K562 (cell line): ENCODE results near the gene DDX5. TPM values are rescaled to one million over a fixed set of nuclear protein-coding genes. Genes with fewer than 3 reads are reported as not detected.

Experiments
- AFF1 ChIP-seq, 2 experiments: fragments of 450-650 bp; IDR thresholded peaks; 2 replicates each; pipeline ENCODE4 v1.6.1; 2018; ENCODE audit warnings: mild to moderate bottlenecking in 2 of 2, low read depth in 1 of 2; ENCODE audit not compliant: partially characterized antibody in 2 of 2
- ETV1 ChIP-seq: fragments of 450-650 bp; conservative IDR thresholded peaks from 2 replicates; pipeline ENCODE4 v1.6.1; 2016; ENCODE audit warnings: missing genetic modification characterization, control low read depth, low read depth, missing compliant biosample characterization
- HNRNPK ChIP-seq: fragments of 200-400 bp; formaldehyde crosslinking; IDR thresholded peaks from one replicate; pipeline ENCODE4 v1.6.1; 2018; ENCODE audit warnings: mild to moderate bottlenecking, low read depth, low read length; ENCODE audit not compliant: poor library complexity, severe bottlenecking
- RBM34 ChIP-seq: fragments of 200-400 bp; formaldehyde crosslinking; IDR thresholded peaks from 2 replicates; pipeline ENCODE4 v1.6.1; 2018; ENCODE audit warnings: low read length, borderline replicate concordance; ENCODE audit not compliant: insufficient read depth
- SFPQ ChIP-seq: fragments of 200-400 bp; formaldehyde crosslinking; IDR thresholded peaks from 2 replicates; pipeline ENCODE4 v1.6.1; 2017; ENCODE audit warnings: mild to moderate bottlenecking, low read depth, low read length, moderate library complexity
- SMAD2 ChIP-seq: fragments of 150-350 bp; IDR thresholded peaks from 2 replicates; pipeline ENCODE4 v1.6.1; 2014; ENCODE audit warnings: low read depth, mild to moderate bottlenecking, low read length
- TAF7 ChIP-seq: fragments of 450-650 bp; IDR thresholded peaks from 2 replicates; pipeline ENCODE4 v1.6.1; 2016; ENCODE audit warnings: missing genetic modification characterization, missing compliant biosample characterization
- ZBTB40 ChIP-seq, 2 experiments: fragments of 450-650 bp in 1 of 2; sonication (generic) in 1 of 2; formaldehyde crosslinking in 1 of 2; IDR thresholded peaks; 2 replicates each; pipeline versions ENCODE4 v1.7.1 to v1.9.0; 2016 to 2022; ENCODE audit warnings: inconsistent platforms in 1 of 2, mild to moderate bottlenecking in 1 of 2, missing genetic modification reagents in 1 of 2
- ZNF124 ChIP-seq: sonication (generic); formaldehyde crosslinking; IDR thresholded peaks from 2 replicates; pipeline ENCODE4 v1.8.1; 2022; ENCODE audit warnings: missing genetic modification reagents
- ZNF224 ChIP-seq: sonication (generic); formaldehyde crosslinking; IDR thresholded peaks from 2 replicates; pipeline ENCODE4 v1.8.0; 2022; ENCODE audit warnings: mild to moderate bottlenecking, missing genetic modification reagents
- ZNF232 ChIP-seq: sonication (generic); formaldehyde crosslinking; IDR thresholded peaks from 2 replicates; pipeline ENCODE4 v1.8.0; 2022; ENCODE audit warnings: mild to moderate bottlenecking, missing genetic modification reagents
- ZNF311 ChIP-seq: fragments of 250-450 bp; sonication (Bioruptor Pico); IDR thresholded peaks from 2 replicates; pipeline ENCODE4 v1.4.0; 2020; ENCODE audit warnings: mild to moderate bottlenecking, moderate library complexity
- ZNF717 ChIP-seq: fragments of 250-450 bp; sonication (Bioruptor Pico); IDR thresholded peaks from 2 replicates; pipeline ENCODE4 v1.5.0; 2021
- polyA plus RNA-seq, 8 experiments: library from polyadenylated mRNA; depleted of rRNA in 4 of 8; stranded (reverse) in 5 of 8; unstranded in 3 of 8; fragments of >200 nt; fragmentation: Nextera tagmentation in 2 of 8; fragmentation: Illumina TruSeq in 1 of 8; extraction: Ambion mirVana in 2 of 8; extraction: Trizol in 1 of 8; gene quantifications; 2 replicates each; pipeline versions ENCODE4 v1.2.1 to v1.2.3, GENCODE V29; 2011 to 2014; ENCODE audit warnings: inconsistent platforms in 1 of 8, missing spikeins in 1 of 8
- total RNA-seq, 7 experiments: library from RNA; depleted of rRNA in 6 of 7; stranded (reverse); fragments of >200 nt in 6 of 7; fragmentation: Illumina TruSeq in 2 of 7; extraction: Trizol in 2 of 7; gene quantifications; 2 replicates each; pipeline versions ENCODE4 v1.2.1 to v1.2.3, GENCODE V29; 2011 to 2021; ENCODE audit warnings: low replicate concordance in 1 of 7

DDX5 gene
- total and polyA plus RNA-seq, 9 of the 15 experiments (the other 6 are each of a cell fraction or from before 2014, with no cell fraction given): 306 to 1,639 (median 604) TPM

- no peak for TF ChIP-seq ETV1 (tag)
- no peak for TF ChIP-seq ZNF224 (CRISPR knock-in tag)
- no peak for TF ChIP-seq ZBTB40 (IDR thresholded peaks at IDR 0.05)
- TF ChIP-seq ZBTB40 (CRISPR knock-in tag; IDR thresholded peaks at IDR 0.05): no peak
- TF ChIP-seq AFF1 (IDR thresholded peaks at IDR 0.05; ENCODE audit: low read depth in 1 of 2, partially characterized antibody in 2 of 2): no peak
- no peak for TF ChIP-seq ZNF717 (CRISPR knock-in tag)
- no peak for TF ChIP-seq ZNF232 (CRISPR knock-in tag)
- TF ChIP-seq SFPQ: no peak
- TF ChIP-seq HNRNPK: no peak
- TF ChIP-seq TAF7 (tag): no peak
- TF ChIP-seq ZNF124 (CRISPR knock-in tag): no peak
- TF ChIP-seq SMAD2: no peak
- no peak for TF ChIP-seq RBM34
- TF ChIP-seq ZNF311: 0 out of 2 replicates have a peak, but pooled peaks have one; percentile 41
These were observed 27.7 kb upstream of the DDX5 start (continued) for GRCh38 chr17:64533784-64534183.
